ENCODE measurements around the gene NTN1. TPM values are rescaled to one million over a fixed set of nuclear protein-coding genes. Genes with fewer than 3 reads are reported as not detected.

Gene NTN1
- total RNA-seq, 1 donor from 2014 or later: 0.45 TPM

- H3K27me3 ChIP-seq: peaks cover 77% of the 10 kb centered on the region
- Mint-ChIP-seq H3K9me3 (peaks cover 28% of the 10 kb centered on the region), H3K4me3 (peak overlapping the region; percentile 53), H3K27ac (no peak overlapping the region), H3K36me3 (peaks cover 11% of the 10 kb centered on the region), H3K27me3 (ENCODE audit: insufficient read depth, low read depth) (peaks cover 84% of the 10 kb centered on the region), H3K4me1 (peaks cover 22% of the 10 kb centered on the region)
- no peak for DNase-seq (ENCODE audit: low spot score)
- TF ChIP-seq CTCF (IDR thresholded peaks at IDR 0.05): no peak
- TF ChIP-seq EZH2 (IDR thresholded peaks at IDR 0.05): no peak
- TF ChIP-seq EZH2phosphoT487 (IDR thresholded peaks at IDR 0.05): no peak
- no peak overlapping the region for H3K4me3 ChIP-seq
- H3K4me2 ChIP-seq: peak overlapping the region; percentile 74
- H3K79me2 ChIP-seq (ENCODE audit: low read depth): no peaks in the 10 kb centered on the region
- peaks cover 25% of the 10 kb centered on the region for H3K4me1 ChIP-seq
- no peak overlapping the region for H3K9ac ChIP-seq
- H3F3A ChIP-seq (ENCODE audit: low read depth): peaks cover 27% of the 10 kb centered on the region
- H4K20me1 ChIP-seq (ENCODE audit: low read depth): peaks cover 42% of the 10 kb centered on the region
- H3K27ac ChIP-seq: no peak overlapping the region
- no peak overlapping the region for H2AFZ ChIP-seq (replicated peaks)
- peaks cover 7% of the 10 kb centered on the region for H3K36me3 ChIP-seq
- peaks cover 16% of the 10 kb centered on the region for H3K9me3 ChIP-seq (ENCODE audit: low read depth)
Measured at GRCh38 chr17:9219631-9220397, 198.5 kb downstream of the NTN1 start.

DNA sequence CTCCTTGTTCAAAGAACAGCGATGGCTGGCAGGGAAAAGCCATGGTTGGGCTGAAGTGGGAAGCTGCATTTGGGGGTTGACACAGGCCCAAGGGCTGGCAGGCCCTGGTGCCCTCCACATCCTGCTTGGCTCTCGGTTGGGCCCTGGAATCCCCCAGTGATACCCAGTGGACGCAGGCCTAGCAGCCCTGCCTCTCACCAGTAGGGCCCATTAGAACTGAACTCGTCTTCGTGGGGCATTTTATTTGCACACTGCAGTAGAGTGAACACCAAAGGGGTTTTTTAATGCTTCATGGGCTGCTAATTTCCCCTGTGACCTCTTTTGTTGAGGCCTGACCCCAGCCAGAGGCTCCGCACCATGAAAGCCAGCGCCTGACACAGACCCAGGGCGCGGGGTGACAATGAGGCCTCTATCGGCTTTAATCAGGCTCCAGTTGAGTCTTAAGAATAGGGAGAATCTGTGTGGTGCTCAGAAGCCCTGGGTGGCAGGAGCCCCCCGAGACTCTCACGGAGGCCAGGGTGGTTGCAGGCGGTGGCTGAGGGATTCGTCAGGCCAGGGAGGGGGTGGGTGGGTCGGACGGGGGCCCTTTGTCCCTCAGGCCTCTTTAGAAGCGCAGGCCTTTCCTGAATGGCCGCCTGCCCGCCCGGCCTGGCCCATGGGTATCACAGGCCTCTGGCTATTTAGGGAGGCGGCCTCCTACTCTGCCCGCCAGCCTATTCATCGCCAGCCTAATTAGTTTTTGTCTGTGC, 199.3 kb downstream of the NTN1 start:
- peaks cover 22% of the 10 kb centered on the region for H3K4me1 Mint-ChIP-seq
- H2AFZ ChIP-seq (replicated peaks): no peak overlapping the region
- peaks cover 84% of the 10 kb centered on the region for H3K27me3 ChIP-seq
- peaks cover 8% of the 10 kb centered on the region for H3K36me3 Mint-ChIP-seq
- peak overlapping the region; percentile 53 for H3K4me3 Mint-ChIP-seq
- peaks cover 27% of the 10 kb centered on the region for H3F3A ChIP-seq (ENCODE audit: low read depth)
- H3K27ac ChIP-seq: no peak overlapping the region
- peak overlapping the region; percentile 74 for H3K4me2 ChIP-seq
- DNase-seq (ENCODE audit: low spot score): peak; percentile 94
- peaks cover 7% of the 10 kb centered on the region for H3K36me3 ChIP-seq
- H3K27ac Mint-ChIP-seq: peak overlapping the region; percentile 74
- no peaks in the 10 kb centered on the region for H3K79me2 ChIP-seq (ENCODE audit: low read depth)
- peaks cover 30% of the 10 kb centered on the region for H3K4me1 ChIP-seq
- no peak overlapping the region for H3K9ac ChIP-seq
- H3K9me3 ChIP-seq (ENCODE audit: low read depth): peaks cover 8% of the 10 kb centered on the region
- peak overlapping the region; percentile 5 for H3K4me3 ChIP-seq
- H3K27me3 Mint-ChIP-seq (ENCODE audit: insufficient read depth, low read depth): peaks cover 81% of the 10 kb centered on the region
- H3K9me3 Mint-ChIP-seq: peaks cover 22% of the 10 kb centered on the region
- H4K20me1 ChIP-seq (ENCODE audit: low read depth): peaks cover 49% of the 10 kb centered on the region
- TF ChIP-seq EZH2 (IDR thresholded peaks at IDR 0.05) (no peak), EZH2phosphoT487 (IDR thresholded peaks at IDR 0.05) (peak; percentile 52), CTCF (IDR thresholded peaks at IDR 0.05) (peak; percentile 26)

DNA sequence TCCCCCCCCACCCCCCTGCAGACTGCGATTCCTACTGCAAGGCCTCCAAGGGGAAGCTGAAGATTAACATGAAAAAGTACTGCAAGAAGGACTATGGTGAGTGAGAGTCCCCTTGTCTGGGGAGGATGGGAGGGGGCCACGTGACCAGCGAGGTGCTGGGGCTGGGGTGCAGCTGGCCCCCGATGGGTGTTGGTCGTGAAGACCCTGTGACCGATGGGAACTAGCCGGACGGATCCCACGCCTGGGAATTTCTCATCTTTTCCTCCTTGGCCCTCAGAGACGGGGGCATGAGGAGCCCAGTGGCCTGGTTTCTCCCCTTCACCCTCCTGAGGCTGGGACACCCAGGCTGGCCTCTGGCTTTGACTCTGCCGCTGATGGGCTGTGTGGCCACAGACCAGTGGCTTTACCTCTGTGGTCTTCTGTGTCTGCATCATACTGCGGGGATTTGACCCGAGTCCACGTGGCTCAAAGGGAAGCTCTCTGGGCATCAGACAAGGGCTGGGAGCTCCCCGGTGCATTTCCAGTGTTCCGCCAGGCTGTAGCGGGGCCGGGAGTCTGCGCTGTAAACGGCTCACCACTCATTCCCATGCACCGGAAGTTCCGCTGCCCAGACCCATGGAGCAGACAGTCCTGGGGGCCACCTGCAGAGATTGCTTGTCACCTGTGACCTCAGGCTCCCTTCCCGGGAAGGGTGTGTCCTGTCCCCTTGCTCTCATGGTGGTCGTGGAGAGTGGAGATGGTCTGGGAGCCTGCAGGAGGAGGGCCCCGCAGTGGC, 200.0 kb downstream of the NTN1 start:
- Histone ChIP-seq H3K27me3 (peaks cover 84% of the 10 kb centered on the region), H3K79me2 (ENCODE audit: low read depth) (no peaks in the 10 kb centered on the region), H4K20me1 (ENCODE audit: low read depth) (peaks cover 52% of the 10 kb centered on the region), H3K36me3 (peaks cover under 1% of the 10 kb centered on the region), H3K9ac (no peak overlapping the region), H3K27ac (no peak overlapping the region), H3K9me3 (ENCODE audit: low read depth) (peaks cover under 1% of the 10 kb centered on the region), H2AFZ (replicated peaks) (no peak overlapping the region), H3F3A (ENCODE audit: low read depth) (peaks cover 27% of the 10 kb centered on the region), H3K4me1 (peaks cover 35% of the 10 kb centered on the region), H3K4me2 (peak overlapping the region; percentile 74), H3K4me3 (peak overlapping the region; percentile 5)
- Mint-ChIP-seq H3K4me1 (peaks cover 22% of the 10 kb centered on the region), H3K9me3 (peaks cover 14% of the 10 kb centered on the region), H3K27me3 (ENCODE audit: insufficient read depth, low read depth) (peaks cover 73% of the 10 kb centered on the region), H3K36me3 (peaks cover 5% of the 10 kb centered on the region), H3K4me3 (peak overlapping the region; percentile 38), H3K27ac (no peak overlapping the region)
- no peak for TF ChIP-seq CTCF (IDR thresholded peaks at IDR 0.05)
- TF ChIP-seq EZH2 (IDR thresholded peaks at IDR 0.05): no peak
- no peak for TF ChIP-seq EZH2phosphoT487 (IDR thresholded peaks at IDR 0.05)
- DNase-seq (ENCODE audit: low spot score): peak; percentile 44
